Endothelial cell of umbilical vein (primary cell): Measurements from ENCODE around the gene NF2. TPM values are rescaled to one million over a fixed set of nuclear protein-coding genes. Genes with fewer than 3 reads are reported as not detected.

ENCODE experiments used
- BruUV-seq: library from RNA; stranded (reverse); fragments of 400-500 nt; replicated peaks from 2 replicates; lab custom pipeline; 2021; lab: Mats Ljungman, UMichigan
- CTCF ChIA-PET: fragments of 300-600, 350-600 bp; sonication (Branson Sonifier 250); formaldehyde crosslinking; loops from one replicate; lab custom pipeline; 2021; ENCODE audit warnings: antibody characterized with exemption, inconsistent platforms; lab: Charles Lee
- POLR2A ChIA-PET: fragments of 300-600, 350-600 bp; sonication (Branson Sonifier 250); formaldehyde crosslinking; loops from one replicate; lab custom pipeline; 2021; ENCODE audit warnings: antibody characterized with exemption, inconsistent platforms; lab: Charles Lee
- DNase-seq: peaks from one replicate; pipeline ENCODE4 v3.0.0-alpha.2; 2011; ENCODE audit warnings: low read depth, low spot score
- FAIRE-seq: peaks from 2 replicates; lab custom pipeline; 2011; peaks lifted over from hg19 to GRCh38; lab: Jason Lieb, UNC
- H2AFZ ChIP-seq: 2 replicates; pipeline ENCODE4 v1.6.0; 2012; ENCODE audit warnings: low read depth, low read length, control low read depth, inconsistent platforms
- H3K27ac ChIP-seq: 2 replicates; pipeline ENCODE4 v1.5.1; 2011; ENCODE audit warnings: low read depth, mild to moderate bottlenecking, control low read depth, low read length, moderate library complexity; ENCODE audit not compliant: insufficient read depth
- H3K27me3 ChIP-seq, 2 experiments: 2 replicates each; pipeline versions ENCODE4 v1.6.0 to v1.6.1; 2011; ENCODE audit warnings: low read length in 2 of 2, mixed read lengths in 1 of 2; ENCODE audit not compliant: control insufficient read depth in 2 of 2, insufficient read depth in 2 of 2
- H3K36me3 ChIP-seq, 2 experiments: 2 replicates in 1 of 2; 3 replicates in 1 of 2; pipeline ENCODE4 v1.5.1; 2011; ENCODE audit warnings: low read length in 2 of 2, mild to moderate bottlenecking in 1 of 2, moderate library complexity in 1 of 2; ENCODE audit not compliant: control insufficient read depth in 2 of 2, insufficient read depth in 2 of 2; ENCODE audit errors: extremely low read depth in 1 of 2
- H3K4me1 ChIP-seq: 3 replicates; pipeline ENCODE4 v1.5.1; 2011; ENCODE audit warnings: mild to moderate bottlenecking, low read length; ENCODE audit not compliant: control insufficient read depth, insufficient read depth; ENCODE audit errors: extremely low read depth
- H3K4me2 ChIP-seq: 2 replicates; pipeline ENCODE4 v1.6.1; 2011; ENCODE audit warnings: low read length, control low read depth, mixed read lengths; ENCODE audit not compliant: insufficient read depth
- H3K4me3 ChIP-seq, 3 experiments: fragments of 200-600 bp in 1 of 3; sonication (generic), shearing (Covaris generic) in 1 of 3; replicated peaks in 1 of 3; 2 replicates each; pipeline ENCODE4 v1.5.1; 2011 to 2016; ENCODE audit warnings: control low read depth in 3 of 3, low read length in 3 of 3, mild to moderate bottlenecking in 2 of 3, inconsistent platforms in 1 of 3, low read depth in 1 of 3, moderate library complexity in 1 of 3; ENCODE audit not compliant: insufficient read depth in 1 of 3
- H3K79me2 ChIP-seq: 2 replicates; pipeline ENCODE4 v1.6.0; 2012; ENCODE audit warnings: low read length, inconsistent platforms; ENCODE audit not compliant: control insufficient read depth, insufficient read depth
- H3K9ac ChIP-seq: replicated peaks from 2 replicates; pipeline ENCODE3; 2011; ENCODE audit warnings: low read length, control low read depth; ENCODE audit not compliant: insufficient read depth; ENCODE audit errors: extremely low read depth
- H3K9me1 ChIP-seq: replicated peaks from 3 replicates; pipeline ENCODE4 v1.6.0; 2011; ENCODE audit warnings: mild to moderate bottlenecking, low read length; ENCODE audit not compliant: control insufficient read depth, insufficient read depth; ENCODE audit errors: extremely low read depth
- H3K9me3 ChIP-seq: replicated peaks from 2 replicates; pipeline ENCODE4 v1.5.1; 2012; ENCODE audit warnings: low read length, inconsistent platforms; ENCODE audit not compliant: control insufficient read depth, insufficient read depth
- H4K20me1 ChIP-seq: replicated peaks from 2 replicates; pipeline ENCODE3; 2011; ENCODE audit warnings: mild to moderate bottlenecking, low read length; ENCODE audit not compliant: control insufficient read depth, insufficient read depth; ENCODE audit errors: extremely low read depth
- CTCF ChIP-seq, 2 donors: IDR thresholded peaks; 1 replicate in 1 of 2; 2 replicates in 1 of 2; pipeline ENCODE4 v1.5.1; 2011; ENCODE audit warnings: low read length in 2 of 2, mild to moderate bottlenecking in 2 of 2, moderate library complexity in 2 of 2, control low read depth in 1 of 2, inconsistent platforms in 1 of 2, low read depth in 1 of 2; ENCODE audit not compliant: insufficient read depth in 1 of 2; ENCODE audit errors: extremely low read depth in 1 of 2
- EZH2 ChIP-seq: IDR thresholded peaks from 2 replicates; pipeline ENCODE4 v1.6.1; 2012; ENCODE audit warnings: borderline replicate concordance, low read depth, mild to moderate bottlenecking, moderate library complexity, low read length, inconsistent platforms; ENCODE audit not compliant: severe bottlenecking
- FOS ChIP-seq: IDR thresholded peaks from 2 replicates; pipeline ENCODE4 v1.6.1; 2011; ENCODE audit warnings: mild to moderate bottlenecking, low read length, moderate library complexity, borderline replicate concordance; ENCODE audit not compliant: insufficient read depth
- GATA2 ChIP-seq: IDR thresholded peaks from 2 replicates; pipeline ENCODE4 v1.7.0; 2011; ENCODE audit warnings: low read depth, mild to moderate bottlenecking, moderate library complexity, mixed read lengths, low read length; ENCODE audit not compliant: insufficient read length, insufficient read depth
- JUN ChIP-seq: IDR thresholded peaks from 2 replicates; pipeline ENCODE4 v1.6.1; 2011; ENCODE audit warnings: borderline replicate concordance, low read depth; ENCODE audit not compliant: insufficient read length, insufficient read depth
- MYC ChIP-seq: IDR thresholded peaks from one replicate; pipeline ENCODE4 v1.6.1; 2011; ENCODE audit warnings: mild to moderate bottlenecking, low read depth, low read length
- POLR2A ChIP-seq: IDR thresholded peaks from 2 replicates; pipeline ENCODE4 v1.6.1; 2012; ENCODE audit warnings: low read depth, mild to moderate bottlenecking, control low read depth, low read length
- POLR2AphosphoS5 ChIP-seq: IDR thresholded peaks from 2 replicates; pipeline ENCODE4 v1.6.1; 2012; ENCODE audit warnings: low read depth, mild to moderate bottlenecking, control low read depth, low read length, moderate library complexity; ENCODE audit not compliant: insufficient read depth
- dilution Hi-C: fragments of 300-500 bp; cut with MboI; formaldehyde crosslinking; loops from one replicate; pipeline ENCODE4 v1.15.0; 2019; ENCODE audit warnings: low sequenced_read_pairs; ENCODE audit not compliant: extremely low pct_ligation_motif_present
- intact Hi-C: fragments of 100-400 bp; cut with micrococcal nuclease; formaldehyde crosslinking; loops from one replicate; pipeline ENCODE4 v1.10.0; 2022
- polyA plus RNA-seq, 4 experiments: library from polyadenylated mRNA; depleted of rRNA in 3 of 4; stranded (reverse) in 3 of 4; unstranded in 1 of 4; fragments of >200 nt; gene quantifications; 2 replicates each; pipeline versions ENCODE4 v1.2.1 to v1.2.3, GENCODE V29; 2011 to 2012; ENCODE audit warnings: missing spikeins in 1 of 4
- total RNA-seq: library from RNA; stranded (reverse); gene quantifications from 2 replicates; pipeline ENCODE4 v1.2.3, GENCODE V29; 2021
- TF ChIP-seq, protein P1 (sequence below): IDR thresholded peaks from 2 replicates; pipeline ENCODE4 v1.6.1; 2011; ENCODE audit not compliant: insufficient read depth, insufficient read length

The NF2 gene
- total and polyA plus RNA-seq, 2 donors (not counting 3 experiments of a cell fraction or from before 2014, with no cell fraction given): 27.8 to 115 TPM

DNA sequence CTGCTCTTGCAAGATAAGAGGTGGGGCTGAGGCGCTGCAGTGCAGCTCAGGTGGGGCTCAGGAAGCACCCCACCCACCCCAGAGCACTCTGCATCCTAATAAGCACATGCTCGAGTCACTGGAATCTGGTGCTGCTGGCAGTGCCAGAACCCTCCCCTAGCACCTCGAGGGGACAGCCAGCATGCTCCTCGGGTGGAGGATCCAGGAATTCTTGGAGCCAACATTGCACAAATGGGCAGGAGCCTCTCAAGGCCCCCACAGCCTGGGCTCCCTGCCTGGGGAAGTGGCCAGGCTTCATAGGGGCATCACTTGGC, 88.9 kb downstream of the NF2 start:
- BruUV-seq: no TSS peak
- no peaks in the 10 kb centered on the region for H3K79me2 ChIP-seq
- H2AFZ ChIP-seq: no peak overlapping the region
- CTCF ChIA-PET: interaction anchor here (1.3 to 7.0 kb wide), 3 partner anchors 56 to 397 kb away, joined by 4 to 92 read pairs (median 21); no protein-coding TSS in a partner anchor
- H3K9me3 ChIP-seq: no peaks in the 10 kb centered on the region
- FAIRE-seq (no peak), DNase-seq (no peak)
- no peaks in the 10 kb centered on the region for H3K27me3 ChIP-seq
- H3K9ac ChIP-seq: no peak overlapping the region
- H3K4me1 ChIP-seq: no peaks in the 10 kb centered on the region
- dilution Hi-C loops (no loop called here), intact Hi-C loops (no loop called here)
- peaks cover 5 to 27% of the 10 kb centered on the region in 2 experiments for H3K36me3 ChIP-seq
- no peak overlapping the region for H3K4me3 ChIP-seq
- no peak for TF ChIP-seq POLR2AphosphoS5
- TF ChIP-seq POLR2A: no peak
- TF ChIP-seq EZH2: no peak
- no peak for TF ChIP-seq JUN
- TF ChIP-seq, protein P1, sequence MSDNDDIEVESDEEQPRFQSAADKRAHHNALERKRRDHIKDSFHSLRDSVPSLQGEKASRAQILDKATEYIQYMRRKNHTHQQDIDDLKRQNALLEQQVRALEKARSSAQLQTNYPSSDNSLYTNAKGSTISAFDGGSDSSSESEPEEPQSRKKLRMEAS: no peak
- no peak for TF ChIP-seq GATA2
- no peak for TF ChIP-seq MYC
- no peak for TF ChIP-seq FOS
- H3K9me1 ChIP-seq: no peaks in the 10 kb centered on the region
- H3K4me2 ChIP-seq: no peak overlapping the region
- H4K20me1 ChIP-seq: no peaks in the 10 kb centered on the region
- no peak overlapping the region for H3K27ac ChIP-seq
- POLR2A ChIA-PET: no interaction called here

GRCh38 chr22:29693161-29693560, 89.7 kb downstream of the NF2 start:
- intact Hi-C loops: no loop called here
- Histone ChIP-seq H3K9me3 (no peaks in the 10 kb centered on the region), H3K9me1 (no peaks in the 10 kb centered on the region), H3K27ac (no peak overlapping the region), H2AFZ (no peak overlapping the region), H3K4me1 (no peaks in the 10 kb centered on the region), H3K9ac (no peak overlapping the region), H3K4me3 (no peak overlapping the region), H3K36me3 (peaks cover 5 to 27% of the 10 kb centered on the region in 2 experiments), H3K4me2 (no peak overlapping the region), H3K79me2 (no peaks in the 10 kb centered on the region), H4K20me1 (no peaks in the 10 kb centered on the region), H3K27me3 (no peaks in the 10 kb centered on the region)
- TF ChIP-seq CTCF (IDR thresholded peaks at IDR 0.05; ENCODE audit: extremely low read depth in 1 of 2, insufficient read depth in 1 of 2, low read depth in 1 of 2, low read length in 2 of 2): no peak
- TF ChIP-seq POLR2A: no peak
- TF ChIP-seq MYC: no peak
- no peak for TF ChIP-seq FOS
- TF ChIP-seq GATA2: no peak
- TF ChIP-seq, protein P1: no peak
- TF ChIP-seq POLR2AphosphoS5: no peak
- TF ChIP-seq JUN: no peak
- TF ChIP-seq EZH2: no peak
- dilution Hi-C loops: no loop called here
- CTCF ChIA-PET: interaction anchor here (1.0 to 7.0 kb wide), 6 partner anchors 9 to 396 kb away, joined by 3 to 92 read pairs (median 6); no protein-coding TSS in a partner anchor
- FAIRE-seq (no peak), DNase-seq (no peak)
- BruUV-seq: no TSS peak
- POLR2A ChIA-PET: no interaction called here
